Smooth muscle cell (in vitro differentiated cells): Measurements from ENCODE around the gene ADGRE3. TPM values are rescaled to one million over a fixed set of nuclear protein-coding genes. Genes with fewer than 3 reads are reported as not detected.

Source experiments
- DNase-seq: peaks from one replicate; lab custom pipeline; 2025; ENCODE audit not compliant: unreplicated experiment; lab: John Stamatoyannopoulos, UW
- H2AFZ ChIP-seq: fragments of 200-600 bp; sonication (generic); 2 replicates; pipeline ENCODE4 v1.6.0; 2016; ENCODE audit warnings: antibody characterized with exemption, low read depth, mild to moderate bottlenecking
- H3F3A ChIP-seq: fragments of 200-600 bp; sonication (generic); 2 replicates; pipeline ENCODE4 v1.6.0; 2017; ENCODE audit warnings: antibody characterized with exemption, low read depth
- H3K27ac ChIP-seq: fragments of 200-600 bp; sonication (generic); 2 replicates; pipeline ENCODE4 v1.5.1; 2016; ENCODE audit warnings: low read depth, mild to moderate bottlenecking
- H3K27me3 ChIP-seq: fragments of 200-600 bp; sonication (generic); 2 replicates; pipeline ENCODE4 v1.6.1; 2016; ENCODE audit warnings: low read depth, mild to moderate bottlenecking
- H3K36me3 ChIP-seq: fragments of 200-600 bp; sonication (generic); 2 replicates; pipeline ENCODE4 v1.5.1; 2016; ENCODE audit warnings: low read depth
- H3K4me1 ChIP-seq: fragments of 200-600 bp; sonication (generic); 2 replicates; pipeline ENCODE4 v1.5.1; 2016; ENCODE audit warnings: low read depth
- H3K4me2 ChIP-seq: fragments of 200-600 bp; sonication (generic); 2 replicates; pipeline ENCODE4 v1.6.0; 2016; ENCODE audit warnings: mild to moderate bottlenecking
- H3K4me3 ChIP-seq: fragments of 200-600 bp; sonication (generic); 2 replicates; pipeline ENCODE4 v1.5.1; 2016; ENCODE audit warnings: mild to moderate bottlenecking
- H3K79me2 ChIP-seq: fragments of 200-600 bp; sonication (generic); 2 replicates; pipeline ENCODE4 v1.6.0; 2016; ENCODE audit warnings: low read depth, mild to moderate bottlenecking
- H3K9ac ChIP-seq: fragments of 200-600 bp; sonication (generic); 2 replicates; pipeline ENCODE4 v1.6.0; 2016; ENCODE audit warnings: low read depth
- H3K9me3 ChIP-seq: fragments of 200-600 bp; sonication (generic); replicated peaks from 2 replicates; pipeline ENCODE4 v1.5.1; 2016; ENCODE audit warnings: low read depth
- H4K20me1 ChIP-seq: fragments of 200-600 bp; sonication (generic); 2 replicates; pipeline ENCODE4 v1.6.0; 2016; ENCODE audit warnings: low read depth
- WGBS: methylation state at CpG from one replicate; pipeline ENCODE4 v1.1.7; 2016; ENCODE audit warnings: low lambda C conversion rate; 5-methylcytosine and 5-hydroxymethylcytosine counted together
- polyA plus RNA-seq: library from polyadenylated mRNA; unstranded; fragments of >200 nt; fragmentation: Nextera tagmentation; extraction: Ambion mirVana; gene quantifications from 2 replicates; pipeline ENCODE4 v1.2.1, GENCODE V29; 2016
- total RNA-seq: library from RNA; depleted of rRNA; stranded (reverse); fragments of >200 nt; gene quantifications from 2 replicates; pipeline ENCODE4 v1.2.3, GENCODE V29; 2014
- TF ChIP-seq, protein P1 (sequence below): fragments of 200-600 bp; sonication (generic); IDR thresholded peaks from 2 replicates; pipeline ENCODE4 v1.5.1; 2017; ENCODE audit warnings: borderline replicate concordance, mild to moderate bottlenecking, antibody characterized with exemption; ENCODE audit not compliant: insufficient read depth, poor library complexity, severe bottlenecking

The ADGRE3 gene, protein sequence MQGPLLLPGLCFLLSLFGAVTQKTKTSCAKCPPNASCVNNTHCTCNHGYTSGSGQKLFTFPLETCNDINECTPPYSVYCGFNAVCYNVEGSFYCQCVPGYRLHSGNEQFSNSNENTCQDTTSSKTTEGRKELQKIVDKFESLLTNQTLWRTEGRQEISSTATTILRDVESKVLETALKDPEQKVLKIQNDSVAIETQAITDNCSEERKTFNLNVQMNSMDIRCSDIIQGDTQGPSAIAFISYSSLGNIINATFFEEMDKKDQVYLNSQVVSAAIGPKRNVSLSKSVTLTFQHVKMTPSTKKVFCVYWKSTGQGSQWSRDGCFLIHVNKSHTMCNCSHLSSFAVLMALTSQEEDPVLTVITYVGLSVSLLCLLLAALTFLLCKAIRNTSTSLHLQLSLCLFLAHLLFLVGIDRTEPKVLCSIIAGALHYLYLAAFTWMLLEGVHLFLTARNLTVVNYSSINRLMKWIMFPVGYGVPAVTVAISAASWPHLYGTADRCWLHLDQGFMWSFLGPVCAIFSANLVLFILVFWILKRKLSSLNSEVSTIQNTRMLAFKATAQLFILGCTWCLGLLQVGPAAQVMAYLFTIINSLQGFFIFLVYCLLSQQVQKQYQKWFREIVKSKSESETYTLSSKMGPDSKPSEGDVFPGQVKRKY
- total RNA-seq (not detected in 2 replicates), polyA plus RNA-seq (not detected in 2 replicates)

DNA sequence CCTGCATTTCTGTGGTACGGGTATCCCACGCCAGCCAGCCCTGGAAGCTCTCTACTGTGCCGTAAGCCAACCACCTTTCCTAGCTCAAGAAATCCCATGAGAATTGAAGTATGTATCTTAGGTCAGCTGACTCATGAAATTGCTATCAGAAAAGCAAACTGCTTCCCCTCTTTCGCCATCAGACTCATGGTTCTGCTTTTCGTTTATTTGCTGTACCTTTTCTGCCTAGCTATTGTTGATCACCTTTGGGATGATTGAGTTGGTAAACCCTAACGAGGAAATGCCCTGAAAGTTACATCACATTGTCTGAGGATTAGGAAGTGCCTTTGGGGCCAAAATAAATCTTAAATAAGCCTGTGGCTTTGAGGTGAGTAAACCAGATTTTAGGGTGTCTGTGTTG, at the start of gene ADGRE3:
Gene ADGRE3, minus strand, starts transcription at position 81 of the 400 bp plus-strand sequence. Its CDS starts 74 bp downstream, at position 7.
- Histone ChIP-seq H3K4me1 (no peaks in the 10 kb centered on the region), H3K27ac (no peak within 1 kb of the TSS), H2AFZ (no peak within 1 kb of the TSS), H3K4me3 (no peak within 1 kb of the TSS), H3K79me2 (no peaks in the 10 kb centered on the region), H3K4me2 (no peak within 1 kb of the TSS), H3F3A (no peaks in the 10 kb centered on the region), H3K27me3 (no peaks in the 10 kb centered on the region), H4K20me1 (no peaks in the 10 kb centered on the region), H3K9me3 (no peaks in the 10 kb centered on the region), H3K36me3 (no peaks in the 10 kb centered on the region), H3K9ac (no peak within 1 kb of the TSS)
- no peak for DNase-seq
- TF ChIP-seq, protein P1, sequence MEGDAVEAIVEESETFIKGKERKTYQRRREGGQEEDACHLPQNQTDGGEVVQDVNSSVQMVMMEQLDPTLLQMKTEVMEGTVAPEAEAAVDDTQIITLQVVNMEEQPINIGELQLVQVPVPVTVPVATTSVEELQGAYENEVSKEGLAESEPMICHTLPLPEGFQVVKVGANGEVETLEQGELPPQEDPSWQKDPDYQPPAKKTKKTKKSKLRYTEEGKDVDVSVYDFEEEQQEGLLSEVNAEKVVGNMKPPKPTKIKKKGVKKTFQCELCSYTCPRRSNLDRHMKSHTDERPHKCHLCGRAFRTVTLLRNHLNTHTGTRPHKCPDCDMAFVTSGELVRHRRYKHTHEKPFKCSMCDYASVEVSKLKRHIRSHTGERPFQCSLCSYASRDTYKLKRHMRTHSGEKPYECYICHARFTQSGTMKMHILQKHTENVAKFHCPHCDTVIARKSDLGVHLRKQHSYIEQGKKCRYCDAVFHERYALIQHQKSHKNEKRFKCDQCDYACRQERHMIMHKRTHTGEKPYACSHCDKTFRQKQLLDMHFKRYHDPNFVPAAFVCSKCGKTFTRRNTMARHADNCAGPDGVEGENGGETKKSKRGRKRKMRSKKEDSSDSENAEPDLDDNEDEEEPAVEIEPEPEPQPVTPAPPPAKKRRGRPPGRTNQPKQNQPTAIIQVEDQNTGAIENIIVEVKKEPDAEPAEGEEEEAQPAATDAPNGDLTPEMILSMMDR, result no peak
- WGBS, result 77% methylated on average over 6 of the region's 6 CpGs

DNA sequence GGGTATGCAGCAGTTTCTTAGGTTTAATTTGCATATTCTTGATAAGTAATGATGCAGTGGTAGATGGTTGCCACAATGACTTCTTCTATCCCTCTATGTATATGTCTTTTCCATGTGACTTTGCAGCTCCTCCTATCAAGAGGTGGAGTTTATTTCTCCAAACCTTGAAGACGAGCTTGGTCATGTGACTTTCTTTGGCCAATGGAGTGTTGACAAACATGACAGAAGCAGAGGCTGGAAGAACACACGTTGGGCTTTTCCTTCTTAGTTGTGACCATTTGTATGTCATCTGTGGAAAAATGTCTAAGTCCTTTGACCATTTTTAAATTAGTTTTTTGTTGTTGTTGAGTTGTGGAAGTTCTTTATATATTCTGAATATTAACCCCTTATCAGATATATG, 47.5 kb upstream of the ADGRE3 start:
- Histone ChIP-seq H3K9ac (no peak overlapping the region), H3K36me3 (peaks cover 56% of the 10 kb centered on the region), H3K9me3 (peaks cover 46% of the 10 kb centered on the region), H3K4me2 (no peak overlapping the region), H3K27ac (no peak overlapping the region), H3K79me2 (no peaks in the 10 kb centered on the region), H3K4me3 (no peak overlapping the region), H4K20me1 (no peaks in the 10 kb centered on the region), H3K4me1 (no peaks in the 10 kb centered on the region), H2AFZ (no peak overlapping the region), H3K27me3 (no peaks in the 10 kb centered on the region), H3F3A (no peaks in the 10 kb centered on the region)
- DNase-seq, result no peak
- TF ChIP-seq, protein P1, result no peak
- WGBS, result 85% methylated on average over 2 of the region's 2 CpGs

DNA sequence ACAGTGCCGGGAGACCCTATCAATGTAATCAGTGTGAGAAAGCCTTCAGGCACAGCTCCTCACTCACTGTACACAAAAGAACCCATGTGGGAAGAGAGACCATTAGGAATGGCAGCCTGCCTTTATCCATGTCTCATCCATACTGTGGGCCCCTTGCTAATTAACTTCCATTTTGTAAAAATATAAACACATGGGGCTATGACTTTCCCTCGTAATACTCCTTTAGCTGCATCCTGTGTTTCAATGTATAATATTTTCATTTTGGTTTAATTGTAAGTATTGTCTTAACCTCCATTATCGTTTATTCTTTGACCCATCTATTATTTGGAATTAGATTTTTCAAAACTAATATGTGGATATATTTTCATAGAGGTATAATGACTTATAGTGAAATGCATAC, 44.5 kb upstream of the ADGRE3 start:
- H2AFZ ChIP-seq, result no peak overlapping the region
- H3K79me2 ChIP-seq, result no peaks in the 10 kb centered on the region
- 98% methylated on average over 3 of the region's 3 CpGs for WGBS
- H3K4me2 ChIP-seq, result no peak overlapping the region
- no peaks in the 10 kb centered on the region for H3K4me1 ChIP-seq
- H3K27me3 ChIP-seq, result no peaks in the 10 kb centered on the region
- TF ChIP-seq, protein P1, result no peak
- H3K27ac ChIP-seq, result no peak overlapping the region
- H4K20me1 ChIP-seq, result no peaks in the 10 kb centered on the region
- peaks cover 77% of the 10 kb centered on the region for H3K36me3 ChIP-seq
- no peak for DNase-seq
- peaks cover 66% of the 10 kb centered on the region for H3K9me3 ChIP-seq
- H3K9ac ChIP-seq, result no peak overlapping the region
- H3K4me3 ChIP-seq, result no peak overlapping the region
- no peaks in the 10 kb centered on the region for H3F3A ChIP-seq
